Naive B cell (primary cell): ENCODE results near the gene PEAR1. TPM values are rescaled to one million over a fixed set of nuclear protein-coding genes. Genes with fewer than 3 reads are reported as not detected.

Experiments
- ATAC-seq, 2 donors: fragments of 150-1000 bp; cut with Tn5 transposase; 2 replicates each; pipeline ENCODE4 v1.10.0; 2021; ENCODE audit warnings: low read depth in 2 of 2, mild to moderate bottlenecking in 2 of 2, moderate library complexity in 2 of 2
- DNase-seq: peaks from one replicate; pipeline ENCODE4 v3.0.0; 2022
- H3K27ac Mint-ChIP-seq, 6 donors: one replicate each; pipeline ENCODE4 v1.8.0; 2020 to 2022; ENCODE audit warnings: mild to moderate bottlenecking in 6 of 6, mixed read lengths in 6 of 6, moderate library complexity in 5 of 6, inconsistent platforms in 2 of 6
- H3K27me3 Mint-ChIP-seq, 3 donors: one replicate each; pipeline ENCODE4 v1.8.0; 2021 to 2022; ENCODE audit warnings: mixed read lengths in 3 of 3, mild to moderate bottlenecking in 1 of 3
- H3K36me3 Mint-ChIP-seq, 2 donors: one replicate each; pipeline ENCODE4 v1.8.0; 2020 to 2022; ENCODE audit warnings: mixed read lengths in 2 of 2, inconsistent platforms in 1 of 2, mild to moderate bottlenecking in 1 of 2
- H3K4me1 Mint-ChIP-seq, 3 donors: one replicate each; pipeline ENCODE4 v1.8.0; 2020 to 2022; ENCODE audit warnings: mixed read lengths in 3 of 3, inconsistent platforms in 1 of 3, mild to moderate bottlenecking in 1 of 3, moderate library complexity in 1 of 3
- H3K4me3 Mint-ChIP-seq, 8 donors: one replicate each; pipeline ENCODE4 v1.8.0; 2020 to 2022; ENCODE audit warnings: mild to moderate bottlenecking in 8 of 8, mixed read lengths in 8 of 8, moderate library complexity in 8 of 8, inconsistent platforms in 2 of 8
- H3K9me3 Mint-ChIP-seq, 7 donors: one replicate each; pipeline ENCODE4 v1.8.0; 2020 to 2022; ENCODE audit warnings: mixed read lengths in 7 of 7, mild to moderate bottlenecking in 5 of 7, inconsistent platforms in 2 of 7, moderate library complexity in 1 of 7
- polyA plus RNA-seq, 6 donors: library from polyadenylated mRNA; unstranded; fragments of 300-500 nt; fragmentation: Illumina TruSeq; gene quantifications; one replicate each; pipeline ENCODE4 v1.2.3, GENCODE V29; 2021; ENCODE audit warnings: low read depth in 6 of 6

Gene PEAR1
- polyA plus RNA-seq, 6 donors from 2014 or later, result 0.11 to 0.85 (median 0.27) TPM; not detected in 3

DNA sequence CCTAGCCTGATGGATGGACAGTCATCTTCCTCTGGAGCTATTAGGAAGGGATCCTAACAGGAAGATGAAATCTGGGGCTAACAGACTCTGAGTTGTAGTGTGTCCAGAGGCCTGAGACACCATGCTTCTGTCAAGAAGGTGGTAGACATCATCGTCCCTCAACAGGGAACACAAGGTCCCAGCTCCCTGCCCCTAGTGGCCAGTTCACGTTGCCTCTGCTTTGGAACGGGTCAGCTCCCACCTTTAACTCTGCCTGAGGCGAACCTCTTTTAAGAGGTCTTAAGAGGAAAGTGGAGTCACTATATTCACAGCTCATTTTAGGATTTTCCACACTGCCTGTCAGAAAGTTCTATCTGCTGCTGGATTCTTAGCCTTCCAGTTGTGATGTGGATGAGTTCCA, 55.2 kb downstream of the PEAR1 start:
- DNase-seq (no peak), ATAC-seq (no peak)
- Mint-ChIP-seq H3K9me3 (no peaks in the 10 kb centered on the region), H3K4me1 (no peaks in the 10 kb centered on the region), H3K27me3 (no peaks in the 10 kb centered on the region), H3K36me3 (peaks cover under 1 to 10% of the 10 kb centered on the region in 2 donors), H3K27ac (no peak overlapping the region), H3K4me3 (no peak overlapping the region)

DNA sequence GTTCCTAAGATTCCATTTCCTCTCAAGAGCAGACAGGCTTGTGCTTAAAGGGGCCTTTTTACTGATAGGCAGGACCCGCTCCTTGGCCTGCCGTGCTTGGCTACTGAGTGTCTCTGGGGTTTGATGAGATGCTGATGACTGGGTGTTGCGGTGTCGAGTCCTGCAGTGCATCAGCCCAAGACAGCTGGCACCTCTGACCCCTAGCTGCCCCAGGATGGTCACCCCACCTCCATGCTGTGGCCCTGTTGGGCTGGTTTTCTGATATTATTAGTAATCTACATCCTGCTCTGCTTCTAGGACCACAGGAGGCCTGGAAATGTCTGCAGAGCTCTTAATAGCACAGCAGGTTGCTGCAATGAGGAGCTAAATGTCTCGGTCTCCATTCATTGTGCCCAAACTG, 55.6 kb downstream of the PEAR1 start:
- ATAC-seq (no peak), DNase-seq (no peak)
- Mint-ChIP-seq H3K27me3 (no peaks in the 10 kb centered on the region), H3K4me1 (no peaks in the 10 kb centered on the region), H3K27ac (no peak overlapping the region), H3K9me3 (no peaks in the 10 kb centered on the region), H3K36me3 (peaks cover 0 to 10% of the 10 kb centered on the region in 2 donors), H3K4me3 (no peak overlapping the region)

DNA sequence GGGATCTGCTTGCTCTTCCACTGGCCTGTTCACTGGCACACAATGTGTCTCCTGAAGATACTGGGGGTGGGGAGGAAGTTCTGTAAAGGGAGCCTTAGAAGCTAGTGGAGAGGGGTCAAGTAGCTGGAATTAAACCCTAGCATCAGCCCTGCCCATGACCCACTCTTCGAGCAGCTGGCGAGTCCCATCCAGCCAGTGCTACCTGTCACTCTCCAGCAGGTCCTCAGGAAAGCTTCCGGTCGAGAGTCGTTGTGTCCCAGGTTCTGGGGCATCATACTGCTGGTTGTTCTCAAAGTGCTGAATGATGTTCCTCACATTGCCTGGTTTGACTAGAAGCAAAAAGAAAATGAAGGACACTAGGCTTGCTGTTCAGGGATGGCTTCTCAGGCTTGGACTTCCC, 57.9 kb downstream of the PEAR1 start:
- no peak overlapping the region for H3K27ac Mint-ChIP-seq
- no peak overlapping the region for H3K4me3 Mint-ChIP-seq
- peaks cover 0 to 11% of the 10 kb centered on the region in 2 donors for H3K36me3 Mint-ChIP-seq
- H3K27me3 Mint-ChIP-seq, result no peaks in the 10 kb centered on the region
- no peaks in the 10 kb centered on the region for H3K4me1 Mint-ChIP-seq
- ATAC-seq (no peak), DNase-seq (no peak)
- H3K9me3 Mint-ChIP-seq, result no peaks in the 10 kb centered on the region

DNA sequence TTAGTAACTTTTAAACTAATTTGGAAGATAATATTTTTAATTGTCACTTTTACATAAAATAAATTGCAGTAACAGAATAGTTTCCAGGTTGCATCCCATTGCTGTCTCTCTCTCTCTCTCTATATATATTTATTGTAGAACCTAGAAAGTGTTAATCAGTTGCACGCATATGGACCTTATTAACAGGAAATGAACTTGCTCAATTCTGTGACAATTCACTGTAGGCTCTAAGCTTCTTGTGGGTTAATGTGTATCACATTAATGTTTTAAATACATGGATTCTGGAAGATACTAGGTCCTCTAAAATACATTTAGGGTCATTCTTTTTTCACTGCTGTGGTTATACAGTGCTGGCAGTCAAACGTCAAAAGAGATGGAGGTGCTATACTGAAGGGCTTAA, 60.1 kb downstream of the PEAR1 start:
- DNase-seq (no peak), ATAC-seq (no peak)
- no peak overlapping the region for H3K27ac Mint-ChIP-seq
- H3K4me3 Mint-ChIP-seq, result no peak overlapping the region
- no peaks in the 10 kb centered on the region for H3K9me3 Mint-ChIP-seq
- H3K4me1 Mint-ChIP-seq, result peaks cover 0 to 4% (median 3%) of the 10 kb centered on the region in 3 donors
- H3K36me3 Mint-ChIP-seq, result peaks cover 0 to 15% of the 10 kb centered on the region in 2 donors
- H3K27me3 Mint-ChIP-seq, result no peaks in the 10 kb centered on the region

DNA sequence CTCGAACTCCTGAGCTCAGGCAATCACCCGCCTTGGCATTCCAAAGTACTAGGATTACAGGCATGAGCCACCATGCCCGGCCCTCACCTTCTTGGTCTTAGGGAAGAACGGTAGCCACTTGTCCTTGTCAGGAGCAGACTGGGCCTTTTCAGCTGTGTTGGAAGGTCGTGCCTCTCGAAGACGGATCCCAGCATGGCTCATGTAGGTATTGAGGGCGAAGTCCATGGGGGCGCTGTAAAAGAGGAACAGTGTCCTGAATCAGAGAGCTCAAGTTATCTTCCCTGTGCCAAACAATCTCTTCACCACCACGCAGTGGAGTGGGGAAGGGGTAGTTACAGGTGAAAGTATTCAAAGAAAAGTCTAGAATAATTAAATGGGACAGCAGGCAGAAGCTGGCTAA, 62.8 kb downstream of the PEAR1 start:
- H3K4me1 Mint-ChIP-seq, result peaks cover 0 to 17% (median 9%) of the 10 kb centered on the region in 3 donors
- H3K4me3 Mint-ChIP-seq, result no peak overlapping the region
- no peak for DNase-seq
- no peaks in the 10 kb centered on the region for H3K9me3 Mint-ChIP-seq
- no peak for ATAC-seq
- no peak overlapping the region for H3K27ac Mint-ChIP-seq
- H3K27me3 Mint-ChIP-seq, result no peaks in the 10 kb centered on the region
- H3K36me3 Mint-ChIP-seq, result peaks cover 0 to 15% of the 10 kb centered on the region in 2 donors

DNA sequence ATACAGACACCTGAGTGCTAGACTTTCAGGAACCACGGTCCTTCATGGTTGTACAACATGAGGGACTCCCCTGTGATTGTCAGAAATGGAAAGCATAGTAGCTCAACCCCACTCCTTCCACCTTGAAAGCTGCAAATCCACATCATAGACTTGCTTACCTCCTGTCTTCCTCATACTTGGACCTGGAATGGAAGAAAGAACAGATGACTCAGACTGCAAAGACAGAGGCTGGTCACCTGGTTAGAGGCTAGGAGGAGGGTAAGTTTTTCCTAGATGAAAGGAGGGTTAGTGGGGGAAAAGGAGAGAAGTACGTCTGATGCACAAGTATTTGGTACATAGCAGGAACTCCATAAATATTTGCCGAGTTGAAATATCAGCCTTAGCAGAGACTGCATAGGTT, 64.1 kb downstream of the PEAR1 start:
- Mint-ChIP-seq H3K4me3 (no peak overlapping the region), H3K27me3 (no peaks in the 10 kb centered on the region), H3K36me3 (peaks cover 5 to 22% of the 10 kb centered on the region in 2 donors), H3K4me1 (peaks cover 8 to 24% (median 15%) of the 10 kb centered on the region in 3 donors), H3K27ac (no peak overlapping the region), H3K9me3 (peaks cover 0 to 6% (median 0%) of the 10 kb centered on the region in 7 donors)
- DNase-seq (no peak), ATAC-seq (no peak)

DNA sequence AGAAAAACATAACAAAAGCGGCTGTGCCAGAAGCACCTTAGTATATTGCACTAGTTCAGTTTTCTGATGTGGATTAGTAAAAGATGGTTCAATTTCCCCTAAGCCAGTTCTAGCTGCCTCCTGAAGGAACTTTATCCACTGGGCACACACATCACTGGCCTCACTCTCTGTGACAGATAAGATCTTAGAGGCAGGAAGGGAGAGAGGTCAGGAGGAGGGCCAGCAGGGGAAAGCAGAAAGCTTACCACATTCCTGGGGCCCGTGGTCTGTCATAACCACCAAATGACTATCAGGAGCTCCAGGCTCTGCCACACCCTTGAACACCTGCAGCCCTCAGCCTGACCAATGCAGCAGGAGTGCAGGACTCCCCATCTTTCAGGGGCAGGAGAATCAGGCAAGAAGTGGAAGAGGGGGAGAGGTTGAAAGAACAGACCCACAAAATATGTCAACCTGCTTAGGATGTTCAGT, 64.8 kb downstream of the PEAR1 start:
- peaks cover 0 to 6% (median 0%) of the 10 kb centered on the region in 7 donors for H3K9me3 Mint-ChIP-seq
- DNase-seq (no peak), ATAC-seq (no peak)
- H3K36me3 Mint-ChIP-seq, result peaks cover 5 to 23% of the 10 kb centered on the region in 2 donors
- H3K27ac Mint-ChIP-seq, result peak overlapping the region in 2 of 6 donors; percentile 57 to 74
- H3K4me1 Mint-ChIP-seq, result peaks cover 13 to 29% (median 19%) of the 10 kb centered on the region in 3 donors
- no peaks in the 10 kb centered on the region for H3K27me3 Mint-ChIP-seq
- H3K4me3 Mint-ChIP-seq, result peak overlapping the region in 1 of 8 donors; percentile 36

DNA sequence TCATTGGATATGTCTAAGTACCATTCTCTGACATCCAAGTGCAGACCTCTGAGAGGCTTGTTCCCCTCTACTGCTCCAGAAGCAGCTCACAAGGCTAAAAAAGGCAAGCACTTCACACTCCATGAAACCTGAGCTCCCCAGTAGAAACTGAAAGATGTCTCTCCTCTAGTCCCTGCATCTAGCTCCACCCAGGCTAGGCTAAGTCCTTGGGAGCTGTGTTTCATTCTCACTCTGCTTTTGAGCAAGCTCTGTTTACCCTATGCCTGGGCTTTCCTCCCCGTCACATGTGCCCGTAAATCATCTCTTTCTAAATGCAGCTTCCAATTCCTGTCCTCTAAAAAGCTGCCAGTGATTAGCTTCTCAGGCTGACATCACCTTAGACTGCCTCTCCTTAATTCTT, 65.9 kb downstream of the PEAR1 start:
- H3K27me3 Mint-ChIP-seq, result no peaks in the 10 kb centered on the region
- H3K4me3 Mint-ChIP-seq, result no peak overlapping the region
- ATAC-seq (no peak), DNase-seq (no peak)
- peak overlapping the region in 2 of 6 donors; percentile 66 to 89 for H3K27ac Mint-ChIP-seq
- peaks cover 24 to 40% (median 29%) of the 10 kb centered on the region in 3 donors for H3K4me1 Mint-ChIP-seq
- peaks cover 0 to 6% (median 0%) of the 10 kb centered on the region in 7 donors for H3K9me3 Mint-ChIP-seq
- H3K36me3 Mint-ChIP-seq, result peaks cover 11 to 20% of the 10 kb centered on the region in 2 donors

DNA sequence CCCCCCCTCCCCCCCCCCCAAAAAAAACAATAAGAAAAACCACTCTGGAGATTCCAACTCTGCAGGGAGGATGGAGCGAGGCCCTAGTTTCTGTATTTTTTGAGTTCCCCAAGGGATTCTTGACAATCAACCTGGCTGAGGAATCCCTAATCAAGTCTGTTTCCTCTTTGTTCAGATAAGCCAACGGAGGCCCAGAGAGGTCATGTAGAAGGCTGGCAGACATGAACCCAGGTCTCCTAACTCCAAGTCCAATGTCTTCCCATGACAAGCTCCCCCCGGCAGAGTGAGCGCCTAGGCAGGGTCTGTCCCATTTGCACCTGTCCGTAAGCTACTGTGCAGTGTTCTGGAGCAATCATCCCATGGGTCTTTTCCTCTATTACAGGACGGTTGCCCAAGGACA, 66.4 kb downstream of the PEAR1 start:
- H3K36me3 Mint-ChIP-seq, result peaks cover 12 to 16% of the 10 kb centered on the region in 2 donors
- no peak for DNase-seq
- H3K4me1 Mint-ChIP-seq, result peaks cover 24 to 41% (median 30%) of the 10 kb centered on the region in 3 donors
- H3K9me3 Mint-ChIP-seq, result peaks cover 0 to 6% (median 0%) of the 10 kb centered on the region in 7 donors
- no peak overlapping the region for H3K27ac Mint-ChIP-seq
- H3K4me3 Mint-ChIP-seq, result no peak overlapping the region
- ATAC-seq, result no peak
- no peaks in the 10 kb centered on the region for H3K27me3 Mint-ChIP-seq

DNA sequence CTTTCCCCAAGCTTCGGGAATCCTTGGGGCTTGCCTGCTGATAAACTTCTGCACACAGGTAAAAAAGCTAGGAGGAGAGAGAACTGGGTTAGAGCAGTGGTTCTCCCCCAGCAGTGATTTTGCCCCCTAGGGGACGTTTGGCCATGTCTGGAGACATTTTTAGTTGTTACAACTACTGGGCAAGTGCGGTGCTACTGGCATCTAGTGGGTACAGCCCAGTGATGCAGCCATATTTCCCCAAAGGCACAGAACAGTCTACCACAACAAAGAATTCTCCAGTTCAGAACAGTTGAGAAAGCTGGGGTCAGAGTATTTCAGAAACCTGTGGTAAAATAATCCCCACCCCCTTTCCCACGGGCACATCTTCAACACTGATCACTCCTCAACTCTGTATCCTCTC, 68.2 kb downstream of the PEAR1 start:
- peak; percentile 2 for DNase-seq

DNA sequence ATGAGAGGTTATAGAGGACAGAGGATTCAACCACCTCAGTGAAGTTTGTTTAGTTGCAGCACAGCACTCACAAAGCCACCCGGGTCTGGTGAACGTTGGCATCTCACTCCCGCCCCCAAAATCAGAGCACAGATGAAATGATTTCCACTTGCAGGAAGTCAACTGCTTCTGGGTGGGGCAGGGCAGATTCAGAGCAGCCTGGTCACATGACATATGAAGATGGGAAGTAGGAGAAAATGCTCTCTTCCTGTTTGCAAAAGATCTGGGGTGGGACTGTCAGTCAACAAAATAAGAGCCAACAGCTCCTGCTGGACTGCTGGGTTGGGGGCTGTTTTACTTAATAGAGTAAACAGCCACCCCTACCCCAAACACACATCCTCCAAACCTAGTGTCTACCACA, 70.1 kb downstream of the PEAR1 start:
- Mint-ChIP-seq H3K4me1 (peaks cover 24 to 38% (median 26%) of the 10 kb centered on the region in 3 donors), H3K36me3 (peaks cover 8 to 12% of the 10 kb centered on the region in 2 donors), H3K27me3 (peaks cover 6 to 11% (median 8%) of the 10 kb centered on the region in 3 donors), H3K27ac (peak overlapping the region in 4 of 6 donors; percentile 73 to 83 (median 78)), H3K4me3 (peak overlapping the region in 6 of 8 donors; percentile 47 to 87 (median 78)), H3K9me3 (peaks cover 0 to 6% (median 0%) of the 10 kb centered on the region in 7 donors)
- peak; percentile 55 to 73 for ATAC-seq
- peak; percentile 5 for DNase-seq

More for the DNA sequence above, 68.2 kb downstream of the PEAR1 start:
- Mint-ChIP-seq H3K4me1 (peaks cover 24 to 41% (median 30%) of the 10 kb centered on the region in 3 donors), H3K4me3 (peak overlapping the region in 2 of 8 donors; percentile 42 to 73), H3K36me3 (peaks cover 12 to 16% of the 10 kb centered on the region in 2 donors), H3K27me3 (no peaks in the 10 kb centered on the region), H3K9me3 (peaks cover 0 to 6% (median 0%) of the 10 kb centered on the region in 7 donors), H3K27ac (no peak overlapping the region)
- ATAC-seq, result peak; percentile 20 to 43

DNA sequence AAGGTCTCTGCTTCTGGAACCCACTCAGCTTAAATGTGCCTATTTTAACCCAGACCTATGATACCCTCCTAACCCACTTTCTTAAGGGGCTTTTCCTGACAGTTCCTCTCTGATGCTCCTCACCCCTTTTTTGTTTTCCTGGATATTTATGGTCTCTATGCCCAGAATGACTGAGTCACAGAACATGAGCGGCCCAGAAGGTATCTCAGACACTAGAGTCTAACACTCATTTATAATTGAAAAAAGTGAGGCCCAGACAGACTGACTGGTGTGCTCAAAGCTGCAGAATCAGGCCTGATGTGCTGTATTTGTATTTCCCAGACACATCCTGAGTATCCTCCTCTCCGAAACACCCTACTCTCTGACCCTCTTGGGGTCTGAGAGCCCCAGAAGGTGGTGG, 70.9 kb downstream of the PEAR1 start:
- H3K4me3 Mint-ChIP-seq, result peak overlapping the region in 5 of 8 donors; percentile 9 to 85 (median 47)
- DNase-seq (no peak), ATAC-seq (no peak)
- peaks cover 8 to 12% of the 10 kb centered on the region in 2 donors for H3K36me3 Mint-ChIP-seq
- peaks cover 9 to 19% (median 17%) of the 10 kb centered on the region in 3 donors for H3K27me3 Mint-ChIP-seq
- peaks cover 0 to 6% (median 0%) of the 10 kb centered on the region in 7 donors for H3K9me3 Mint-ChIP-seq
- H3K27ac Mint-ChIP-seq, result peak overlapping the region in 3 of 6 donors; percentile 15 to 73 (median 59)
- H3K4me1 Mint-ChIP-seq, result peaks cover 24 to 31% (median 24%) of the 10 kb centered on the region in 3 donors
